ENCODE data around the gene HSP90AA1.
"Not testable (repeated sequence)": the region's sequence is repeated elsewhere in the genome, so short reads cannot be mapped to it uniquely, and the experiment has no call there.

HSP90AA1 gene

DNA sequence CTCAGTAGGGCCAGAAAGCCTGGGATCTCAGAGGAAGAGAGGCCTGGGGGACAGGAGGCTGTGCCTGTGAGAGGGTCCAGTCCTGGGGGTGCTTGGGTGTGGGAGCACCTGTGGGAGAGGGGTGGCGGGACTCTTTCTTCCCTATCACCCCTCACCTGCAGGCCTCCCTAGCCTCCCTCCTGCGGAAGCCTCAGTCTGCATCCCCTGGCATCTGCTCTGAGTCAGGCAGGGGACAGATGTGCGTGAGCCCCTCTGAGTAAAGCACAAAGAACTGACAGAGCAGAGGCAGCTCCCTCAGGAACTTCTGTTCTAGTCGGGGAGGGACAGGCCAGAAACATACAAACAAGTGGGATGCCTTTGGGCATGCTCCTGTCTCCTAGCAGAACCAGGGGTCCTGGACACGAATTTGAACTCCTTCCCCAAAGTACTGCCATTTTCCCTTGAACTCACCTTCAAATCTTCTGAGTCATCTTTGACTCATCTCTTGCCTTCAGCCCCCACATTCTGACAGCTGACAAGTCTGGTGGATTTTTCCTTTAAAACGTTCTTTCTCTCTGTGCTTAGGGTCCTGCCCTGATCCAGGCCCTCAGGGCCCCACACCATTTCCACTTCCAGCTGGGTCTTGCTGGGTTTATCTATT, 8.5 kb upstream of the HSP90AA1 start:
- no peak for FAIRE-seq
- peak; percentile 16 for DNase-seq (ENCODE audit: low spot score)

DNA sequence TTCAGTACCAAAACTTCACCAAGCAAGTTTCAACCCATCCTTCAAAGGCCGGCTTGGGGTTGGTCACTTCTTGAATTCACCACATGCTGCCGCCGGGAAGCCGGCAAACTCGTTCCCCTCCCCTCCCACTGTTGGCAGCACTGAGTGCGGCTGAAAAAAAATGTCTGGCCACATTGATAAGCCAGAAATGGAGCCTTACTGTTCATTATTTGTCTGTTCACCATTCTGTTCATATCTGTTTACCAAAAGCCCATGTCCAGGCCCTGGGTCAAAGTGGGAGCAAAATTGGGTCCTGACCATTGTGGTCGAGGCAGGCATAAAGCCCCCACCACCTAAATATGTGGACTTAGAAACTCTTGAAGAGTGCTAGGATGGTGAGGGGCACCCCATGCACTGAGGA, 7.3 kb upstream of the HSP90AA1 start:
- FAIRE-seq, result no peak
- DNase-seq (ENCODE audit: low spot score), result no peak

DNA sequence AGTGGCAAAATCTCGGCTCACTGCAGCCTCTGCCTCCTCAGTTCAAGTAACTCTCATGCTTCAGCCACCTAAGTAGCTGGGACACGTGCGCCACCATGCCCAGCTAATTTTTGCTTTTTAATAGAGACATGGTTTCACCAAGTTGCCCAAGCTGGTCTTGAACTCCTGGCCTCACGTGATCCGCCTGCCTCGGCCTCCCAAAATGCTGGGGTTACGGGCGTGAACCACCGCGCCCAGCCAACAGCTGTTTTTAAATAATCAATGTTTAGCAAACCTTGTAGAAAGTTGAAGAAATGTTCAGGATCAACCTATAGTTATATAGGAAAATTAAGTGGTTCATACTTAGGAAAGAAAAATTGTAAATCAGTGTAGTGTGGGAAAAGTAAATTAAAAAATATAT, 6.0 kb upstream of the HSP90AA1 start:
- FAIRE-seq (no peak), DNase-seq (ENCODE audit: low spot score) (no peak)

DNA sequence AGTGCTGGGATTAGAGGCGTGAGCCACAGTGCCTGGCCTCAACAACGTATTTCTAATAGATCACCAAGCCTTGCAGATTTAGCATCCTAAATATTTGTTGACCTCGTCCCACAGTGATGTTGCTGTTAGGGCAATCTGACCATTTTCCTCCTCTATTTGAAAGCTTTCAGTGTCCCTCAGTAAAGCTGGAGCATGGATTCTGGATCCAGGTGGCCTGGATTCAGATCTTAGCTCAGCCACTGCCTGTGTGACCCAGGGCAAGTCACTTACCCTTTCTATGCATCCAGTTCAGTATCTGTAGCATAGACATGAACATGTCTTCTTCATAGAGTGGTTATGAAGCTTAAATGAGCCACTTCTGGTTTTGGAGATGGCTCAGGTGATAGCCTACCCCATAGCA, 3.9 kb upstream of the HSP90AA1 start:
- FAIRE-seq, result no peak
- DNase-seq (ENCODE audit: low spot score), result no peak

DNA sequence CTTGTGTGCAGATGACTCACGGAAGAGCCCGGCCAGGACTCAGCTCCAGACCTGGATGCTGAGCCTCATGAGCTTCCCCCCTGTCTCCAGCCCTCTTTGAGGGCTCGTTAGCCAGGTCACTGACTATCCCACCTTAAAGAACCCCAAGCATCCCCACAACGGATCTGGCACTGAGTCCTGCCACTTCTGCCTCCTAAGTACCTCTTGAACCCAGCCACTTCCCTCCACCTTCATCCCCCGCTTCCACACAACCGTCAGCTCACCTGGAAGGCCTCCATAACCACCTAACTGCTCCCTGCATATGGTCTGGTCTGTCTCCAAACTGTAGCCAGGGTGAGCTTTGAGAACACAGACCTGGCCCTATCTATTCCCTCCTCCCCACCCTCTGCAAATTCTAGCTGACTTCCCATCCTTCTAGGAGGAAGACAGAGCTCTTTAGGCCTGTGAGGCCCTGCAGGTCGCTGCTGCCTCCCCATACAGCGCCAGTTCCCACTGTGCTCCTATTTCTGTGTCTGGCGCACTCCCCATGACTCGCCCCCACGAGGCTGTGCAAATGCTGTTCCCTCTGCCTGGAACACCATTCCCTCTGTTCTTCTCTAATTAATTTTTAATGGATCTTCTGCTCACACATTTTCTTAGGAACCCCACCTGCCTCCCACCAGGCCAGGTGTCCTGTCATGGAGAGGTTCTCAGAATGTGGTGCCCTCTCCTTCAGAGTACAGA, 2.9 kb upstream of the HSP90AA1 start:
- no peak for DNase-seq (ENCODE audit: low spot score)
- no peak for FAIRE-seq

DNA sequence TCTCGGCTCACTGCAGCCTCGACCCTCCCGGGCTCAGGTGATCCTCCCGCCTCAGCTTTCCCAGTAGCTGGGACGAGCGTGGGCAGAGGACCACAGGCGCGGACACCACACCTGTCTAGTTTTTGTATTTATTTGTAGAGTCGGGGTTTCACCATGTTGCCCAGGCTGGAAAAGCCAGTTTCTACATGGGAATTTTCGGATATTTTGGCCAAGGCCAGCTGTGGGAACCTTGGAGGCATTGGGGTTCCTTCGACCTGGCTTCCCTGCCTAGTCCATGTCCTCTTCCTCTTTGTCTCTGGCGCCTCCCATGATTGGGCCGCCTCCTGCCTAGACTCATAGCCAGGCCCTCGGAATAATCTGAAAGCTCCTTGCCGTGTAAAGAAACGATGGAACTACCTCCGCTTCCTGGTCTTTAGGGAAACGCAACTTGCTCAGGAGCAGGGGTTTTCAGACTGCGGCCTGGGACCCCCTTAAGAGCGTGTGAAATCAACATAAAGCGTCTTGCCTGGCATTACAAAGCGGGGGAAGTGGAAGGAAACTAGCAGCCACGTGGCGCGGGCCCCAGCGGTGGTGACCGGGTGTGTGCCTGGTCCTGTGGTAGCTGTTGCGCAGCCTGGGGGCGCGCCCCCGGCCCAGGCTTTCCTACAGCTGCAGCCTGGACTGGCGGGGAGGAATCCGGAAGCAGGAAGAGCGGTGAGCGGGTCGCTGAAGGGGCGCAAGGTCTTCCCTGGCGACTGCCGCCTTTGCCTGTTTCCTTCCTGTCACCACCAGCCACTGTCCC, 1.4 kb upstream of the HSP90AA1 start:
- FAIRE-seq (no peak), DNase-seq (ENCODE audit: low spot score) (no peak)

DNA sequence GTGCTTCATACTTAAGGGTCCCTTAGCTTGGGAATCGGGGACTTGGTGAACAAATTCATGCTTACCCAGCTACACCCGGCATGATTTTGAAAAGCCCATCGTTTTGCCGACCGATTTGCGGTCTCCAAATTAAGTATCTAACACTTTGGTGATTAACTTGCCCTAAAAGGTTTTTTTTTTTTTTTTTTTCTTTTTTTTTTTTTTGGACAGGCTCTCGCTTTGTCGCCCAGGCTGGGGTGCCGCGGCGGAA, 843 bp upstream of the HSP90AA1 start:
- FAIRE-seq (no peak), DNase-seq (ENCODE audit: low spot score) (no peak)

DNA sequence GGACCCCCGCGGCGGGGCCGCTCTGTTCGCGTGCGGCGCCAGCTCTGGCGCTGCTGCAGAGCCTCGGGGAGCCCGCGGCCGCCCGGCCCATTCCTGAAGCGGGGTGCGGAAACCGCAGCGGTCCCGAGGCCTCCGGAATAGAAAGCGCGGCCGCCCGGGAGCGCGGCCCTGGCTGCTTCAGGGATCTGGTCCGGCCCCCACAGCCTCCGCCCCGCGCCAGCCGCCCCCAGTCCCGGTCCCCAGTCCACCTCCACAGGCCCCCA, 204 bp downstream of the HSP90AA1 start:
- FAIRE-seq, result no peak
- DNase-seq (ENCODE audit: low spot score), result no peak

DNA sequence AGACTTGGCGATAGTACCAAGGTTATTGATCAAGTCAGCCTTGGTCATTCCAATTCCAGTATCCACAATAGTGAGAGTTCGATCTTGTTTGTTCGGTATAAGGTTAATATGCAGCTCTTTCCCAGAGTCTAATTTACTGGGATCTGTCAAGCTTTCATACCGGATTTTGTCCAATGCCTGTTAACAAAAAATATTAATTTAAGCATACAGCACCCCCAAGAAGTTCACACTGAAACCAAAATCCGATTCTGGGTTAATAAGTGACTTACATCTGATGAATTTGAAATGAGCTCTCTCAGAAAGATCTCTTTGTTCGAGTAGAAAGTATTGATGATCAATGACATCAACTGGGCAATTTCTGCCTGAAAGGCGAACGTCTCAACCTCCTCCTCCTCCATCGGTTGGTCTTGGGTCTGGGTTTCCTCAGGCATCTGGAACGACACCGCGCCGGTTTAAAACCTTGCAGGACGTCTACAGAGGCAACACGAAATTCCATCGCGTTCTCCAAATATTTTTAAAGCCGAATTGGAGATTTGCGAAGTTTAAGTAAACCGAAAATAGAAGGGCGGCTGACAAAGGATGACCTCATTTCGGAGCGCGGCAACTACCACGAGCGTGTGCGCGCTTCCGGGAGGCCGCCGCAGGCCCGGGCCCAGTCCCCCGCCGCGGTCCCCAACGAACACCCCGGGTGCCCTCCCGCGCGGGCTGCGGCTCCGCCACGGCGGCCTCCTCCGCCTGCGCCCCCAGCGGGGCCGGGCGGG, 716 bp downstream of the HSP90AA1 start:
- FAIRE-seq (no peak), DNase-seq (ENCODE audit: low spot score) (peak; percentile 38)

DNA sequence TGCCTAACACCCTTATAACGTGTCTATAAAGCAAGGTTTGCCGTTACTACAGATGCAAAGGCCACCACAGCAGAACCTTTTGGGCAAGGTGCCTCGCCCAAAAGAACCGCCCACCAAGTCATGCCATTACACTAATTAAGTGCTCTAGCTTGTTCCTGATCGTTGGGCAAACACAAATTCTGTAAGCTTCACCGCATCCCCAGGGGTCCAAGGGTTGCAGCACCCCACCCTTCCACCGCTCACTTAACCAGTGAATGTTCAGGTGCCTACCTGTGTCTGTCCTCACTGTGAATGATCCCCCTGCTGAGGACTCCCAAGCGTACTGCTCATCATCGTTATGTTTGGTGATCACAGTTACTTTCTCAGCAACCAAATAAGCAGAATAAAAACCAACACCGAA, 1.4 kb downstream of the HSP90AA1 start:
- DNase-seq (ENCODE audit: low spot score) (no peak), FAIRE-seq (no peak)

DNA sequence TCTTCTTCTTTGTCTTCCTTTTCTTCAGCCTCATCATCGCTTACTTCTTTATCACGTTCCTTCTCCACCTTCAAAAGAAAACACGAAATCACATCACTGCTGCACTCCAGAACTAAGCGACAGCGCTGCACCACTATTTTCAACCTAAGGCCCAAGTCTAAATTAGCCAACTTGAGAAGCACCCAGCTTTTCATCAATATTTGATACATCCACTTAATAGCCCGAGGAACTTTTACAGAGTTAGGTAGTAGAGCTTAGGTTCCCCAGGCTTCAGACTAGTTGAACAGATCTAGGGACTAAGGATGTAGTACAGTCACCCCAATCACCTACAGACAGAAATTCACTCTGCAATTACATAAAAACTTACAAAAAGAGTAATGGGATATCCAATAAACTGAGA, 1.9 kb downstream of the HSP90AA1 start:
- DNase-seq (ENCODE audit: low spot score) (no peak), FAIRE-seq (no peak)

DNA sequence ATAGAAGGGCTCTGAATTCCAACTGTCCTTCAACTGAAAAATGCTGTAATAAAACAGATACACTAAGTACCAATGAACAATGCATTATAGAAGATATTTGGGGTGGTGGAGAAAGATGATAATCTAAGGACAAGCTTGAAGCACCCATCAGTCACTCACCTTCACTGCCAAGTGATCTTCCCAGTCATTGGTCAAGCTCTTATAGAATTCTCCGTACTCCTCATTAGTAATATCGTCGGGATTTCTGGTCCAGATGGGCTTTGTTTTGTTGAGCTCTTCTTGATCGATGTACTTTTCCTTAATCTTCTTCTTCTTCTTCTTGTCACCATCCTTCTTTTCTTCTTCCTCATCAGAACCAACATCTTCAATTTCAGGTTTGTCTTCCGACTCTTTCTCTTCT, 2.3 kb downstream of the HSP90AA1 start:
- DNase-seq (ENCODE audit: low spot score); FAIRE-seq: not testable (repeated sequence)

DNA sequence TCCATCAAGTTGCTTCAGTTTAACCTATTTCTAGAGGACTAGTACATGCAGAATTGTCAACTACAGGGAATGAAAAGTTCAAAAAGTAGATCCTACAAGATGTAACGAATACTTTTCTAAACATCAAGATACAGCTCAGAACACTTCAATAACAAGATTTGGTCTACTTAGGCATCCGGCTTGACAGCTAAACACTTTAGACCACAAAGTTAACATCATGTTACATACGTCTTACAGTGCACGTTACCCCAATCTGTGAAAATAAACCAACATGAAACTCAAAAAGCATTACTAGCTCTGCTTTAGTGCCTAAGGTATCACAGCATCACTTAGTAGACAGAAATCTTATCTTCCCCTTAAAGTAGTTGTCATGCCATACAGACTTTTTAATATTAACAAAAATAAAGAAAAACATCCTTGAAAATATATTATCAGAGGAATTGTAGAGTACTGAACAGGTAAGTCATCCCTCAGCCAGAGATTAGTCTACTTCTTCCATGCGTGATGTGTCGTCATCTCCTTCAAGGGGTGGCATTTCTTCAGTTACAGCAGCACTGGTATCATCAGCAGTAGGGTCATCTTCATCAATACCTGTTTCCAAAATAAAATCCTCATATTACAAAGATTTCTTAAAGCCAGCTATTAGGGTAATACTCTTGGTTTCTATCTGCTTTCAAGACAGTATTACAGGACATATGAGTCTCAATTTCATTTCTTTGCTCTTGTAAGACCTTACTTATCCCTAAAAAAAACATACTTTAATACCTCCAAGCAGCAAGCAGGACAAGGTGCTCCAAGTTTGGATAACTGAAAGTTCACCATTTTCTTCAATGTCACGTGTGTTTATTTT, 5.4 kb downstream of the HSP90AA1 start:
- FAIRE-seq, result no peak

DNA sequence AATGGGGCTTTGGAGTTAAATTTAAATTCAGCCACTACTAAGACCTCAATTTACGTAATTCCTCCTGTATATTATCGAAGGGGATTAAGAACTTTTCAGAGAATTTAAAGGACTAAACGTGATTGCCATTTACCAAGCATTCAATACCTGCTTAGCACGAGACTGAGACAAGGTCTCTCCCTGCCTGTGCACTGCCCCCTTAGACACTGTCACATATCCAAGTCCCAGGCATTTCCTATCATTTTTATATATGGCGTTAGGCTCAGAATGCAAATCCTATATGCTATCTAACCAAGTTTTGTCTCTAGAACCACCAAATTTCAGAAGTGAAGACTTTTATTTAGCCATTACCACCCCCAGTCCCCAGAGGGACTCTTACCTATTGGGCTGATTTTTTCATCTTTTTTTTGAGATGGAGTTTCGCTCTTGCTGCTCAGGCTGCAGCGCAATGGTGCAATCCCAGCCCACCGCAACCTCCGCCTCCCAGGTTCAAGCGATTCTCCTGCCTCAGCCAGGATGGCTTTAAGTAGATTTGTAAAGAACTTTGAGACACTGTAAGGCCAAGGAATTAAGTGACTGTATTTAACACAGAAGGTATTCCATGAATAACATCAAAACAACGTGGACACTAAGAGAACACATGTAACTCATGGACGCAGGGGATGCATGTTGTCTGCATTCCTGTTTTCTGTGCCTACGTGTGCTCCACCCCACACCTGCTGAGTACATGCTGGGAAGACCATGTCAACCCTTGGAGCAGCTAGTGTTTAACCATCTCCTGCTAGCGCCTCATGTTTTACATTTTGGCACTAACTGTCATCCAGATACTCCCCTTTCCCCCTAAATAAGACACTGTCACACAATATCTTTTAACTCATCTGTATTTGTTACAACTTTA, 6.4 kb downstream of the HSP90AA1 start:
- DNase-seq (ENCODE audit: low spot score), result no peak
- FAIRE-seq, result no peak

More for the DNA sequence above, 5.4 kb downstream of the HSP90AA1 start:
- DNase-seq (ENCODE audit: low spot score), result no peak

DNA sequence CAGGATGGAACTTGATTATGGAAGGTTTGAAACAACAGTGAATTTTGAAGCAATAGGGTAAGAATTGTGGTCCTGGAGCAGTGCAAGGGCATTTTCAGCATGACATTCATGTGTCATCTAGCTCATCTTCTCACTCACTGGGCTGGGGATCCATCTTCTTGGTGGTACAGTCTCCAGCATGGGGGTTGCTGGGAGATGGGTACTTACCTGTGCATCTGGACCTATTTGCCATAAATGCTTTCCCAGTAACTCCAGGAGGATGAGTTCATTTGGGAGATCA, 7.2 kb downstream of the HSP90AA1 start:
- no peak for FAIRE-seq
- DNase-seq (ENCODE audit: low spot score), result no peak

DNA sequence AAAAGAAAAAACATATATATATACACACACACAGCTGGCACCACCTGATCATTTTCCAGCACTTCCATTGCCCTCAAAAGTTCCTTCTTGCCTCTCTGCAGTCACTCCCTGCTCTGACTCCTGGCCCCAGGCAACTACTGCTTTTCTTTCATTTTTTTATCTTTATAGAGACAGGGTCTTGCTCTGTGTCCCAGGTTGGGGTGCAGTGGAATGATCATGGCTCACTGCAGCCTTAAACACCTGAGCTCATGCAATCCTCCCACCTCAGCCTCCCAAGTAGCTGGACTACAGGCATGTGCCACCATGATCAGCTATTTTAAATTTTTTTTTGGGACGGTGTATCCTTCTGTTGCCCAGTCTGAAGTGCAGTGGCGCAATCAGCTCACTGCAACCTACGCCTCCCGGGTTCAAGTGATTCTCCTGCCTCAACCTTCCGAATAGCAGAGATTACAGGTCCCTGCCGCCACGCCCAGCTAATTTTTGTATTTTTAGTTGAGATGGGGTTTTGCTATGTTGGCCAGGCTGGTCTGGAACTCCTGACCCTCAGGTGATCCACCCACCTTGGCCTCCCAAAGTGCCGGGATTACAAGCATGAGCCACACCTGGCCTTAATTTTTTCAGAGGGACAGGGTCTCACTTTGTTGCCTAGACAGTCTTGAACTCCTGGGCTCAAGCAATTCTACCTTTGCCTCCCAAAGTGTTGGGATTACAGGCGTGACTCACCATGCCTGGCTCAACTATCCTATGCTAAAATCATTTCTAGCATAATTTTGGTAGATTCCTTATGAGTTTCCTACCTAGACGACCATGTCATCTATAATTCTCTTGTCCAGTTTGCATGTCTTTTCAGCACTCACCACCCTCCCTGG, 7.8 kb downstream of the HSP90AA1 start:
- FAIRE-seq (no peak), DNase-seq (ENCODE audit: low spot score) (no peak)

DNA sequence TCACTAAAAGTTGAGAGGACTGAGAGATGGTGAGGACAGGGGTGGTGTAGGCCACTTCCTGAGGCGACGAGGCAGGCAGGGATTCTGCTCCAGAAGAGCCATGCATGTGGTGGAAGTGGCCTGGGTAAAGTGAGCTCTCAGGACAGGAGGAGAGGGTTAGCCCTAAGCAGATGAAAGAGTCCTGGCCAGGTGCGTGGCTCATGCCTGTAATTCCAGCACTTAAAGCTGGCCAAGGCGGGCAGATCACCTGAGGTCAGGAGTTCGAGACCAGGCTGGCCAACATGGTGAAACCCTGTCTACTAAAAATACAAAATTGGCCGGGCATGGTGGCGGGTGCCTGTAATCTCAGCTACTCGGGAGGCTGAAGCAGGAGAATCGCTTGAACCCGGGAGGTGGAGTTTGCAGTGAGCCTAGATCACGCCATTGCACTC, 8.5 kb downstream of the HSP90AA1 start:
- FAIRE-seq; DNase-seq (ENCODE audit: low spot score): not testable (repeated sequence)

DNA sequence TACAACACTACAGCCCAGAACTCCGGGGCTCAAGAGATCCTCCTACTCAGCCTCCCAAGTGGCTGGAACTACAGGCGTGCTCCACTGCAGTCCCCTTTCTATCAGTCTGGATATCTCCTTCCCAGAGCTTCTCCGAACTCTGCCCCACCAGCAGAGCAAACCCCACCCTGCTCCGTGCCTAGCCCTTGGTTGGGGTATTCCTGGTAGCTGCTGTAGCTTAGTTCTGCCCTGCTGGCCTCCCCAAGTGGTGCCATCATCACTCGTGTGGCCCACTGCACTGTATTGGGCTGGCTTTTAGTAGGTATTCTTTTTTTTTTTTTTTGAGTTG, 9.5 kb downstream of the HSP90AA1 start:
- no peak for DNase-seq (ENCODE audit: low spot score)
- no peak for FAIRE-seq

DNA sequence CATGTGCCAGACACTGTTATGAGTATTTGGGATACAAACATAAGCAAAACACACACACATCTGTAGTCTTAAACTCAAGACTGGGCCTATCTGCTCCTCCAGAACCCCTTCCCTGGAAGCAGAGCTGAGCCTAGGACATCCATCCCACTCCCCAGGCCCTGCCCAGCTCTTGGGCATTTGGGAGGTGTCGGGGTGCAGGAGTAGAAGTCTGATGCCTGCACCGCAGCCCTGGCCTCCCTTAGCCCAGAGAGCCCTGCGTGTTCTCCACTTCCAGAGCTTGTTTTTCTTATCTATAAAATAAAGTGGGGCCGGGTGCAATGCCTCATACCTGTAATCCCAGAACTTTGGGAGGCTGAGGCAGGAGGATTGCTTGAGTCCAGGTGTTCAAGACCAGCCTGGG, 11.7 kb downstream of the HSP90AA1 start:
- FAIRE-seq (no peak), DNase-seq (ENCODE audit: low spot score) (no peak)

Data from urothelium cell line (cell line).